Activated CD4-positive, alpha-beta T cell treated with anti-CD3 and anti-CD28 coated beads, Interleukin-2, amount 50 U/mL, for 48 hours (primary cell): ENCODE results near the gene FLAD1.
A peak's percentile ranks its signal among the peaks of the same experiment; 100 is the strongest.

Experiments used
- DNase-seq, 2 experiments: peaks; one replicate each; pipeline ENCODE4 v3.0.0-alpha.2; 2020

Gene FLAD1

DNA sequence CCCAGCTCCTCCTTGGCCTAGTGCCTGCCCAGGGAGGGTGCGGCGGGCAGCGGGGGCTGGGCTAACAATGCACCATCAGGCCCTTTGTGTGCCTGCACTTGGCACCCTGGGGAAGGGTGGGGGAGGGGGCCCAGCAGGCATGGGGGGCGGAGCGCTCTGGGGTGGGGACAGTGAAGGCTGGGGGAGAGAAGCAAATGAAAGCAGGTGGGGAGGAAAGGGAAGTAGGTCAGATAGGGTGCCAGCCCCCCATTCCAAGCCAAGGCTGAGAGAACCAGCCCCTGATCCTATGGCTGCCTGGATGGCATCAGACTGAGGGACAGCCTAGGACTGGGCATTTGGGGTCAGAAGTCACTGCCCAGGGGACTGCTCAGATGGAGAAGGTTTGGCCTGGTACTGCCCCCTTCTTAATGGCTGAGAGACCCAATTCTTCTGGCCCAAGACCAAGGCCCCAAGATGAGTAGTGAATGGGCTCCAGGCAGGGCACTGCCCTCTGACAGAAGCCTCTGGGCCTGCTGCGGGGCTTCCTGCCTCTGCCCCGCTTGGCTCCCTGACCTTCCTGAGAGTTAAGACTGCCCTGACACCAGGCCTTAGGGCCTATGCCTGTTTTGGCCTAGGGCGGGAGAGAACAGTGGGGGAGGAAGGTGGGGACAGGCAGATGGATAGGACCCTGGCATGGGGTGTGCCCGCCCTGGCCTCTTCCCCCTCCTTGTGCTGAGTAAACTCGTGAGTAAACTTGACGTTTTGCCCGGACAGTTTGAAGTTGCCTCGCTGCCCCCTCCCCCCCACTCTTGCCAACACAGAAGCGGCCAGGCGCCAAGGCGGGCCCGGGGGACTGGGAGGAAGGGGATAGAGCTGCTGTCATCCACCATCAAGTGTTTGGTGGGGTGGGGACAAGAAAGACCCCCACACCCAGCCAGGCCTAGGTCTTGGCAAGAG is 22.2 kb downstream of the FLAD1 start:
- DNase-seq, result peak in 1 of 2 experiments; percentile 37

DNA sequence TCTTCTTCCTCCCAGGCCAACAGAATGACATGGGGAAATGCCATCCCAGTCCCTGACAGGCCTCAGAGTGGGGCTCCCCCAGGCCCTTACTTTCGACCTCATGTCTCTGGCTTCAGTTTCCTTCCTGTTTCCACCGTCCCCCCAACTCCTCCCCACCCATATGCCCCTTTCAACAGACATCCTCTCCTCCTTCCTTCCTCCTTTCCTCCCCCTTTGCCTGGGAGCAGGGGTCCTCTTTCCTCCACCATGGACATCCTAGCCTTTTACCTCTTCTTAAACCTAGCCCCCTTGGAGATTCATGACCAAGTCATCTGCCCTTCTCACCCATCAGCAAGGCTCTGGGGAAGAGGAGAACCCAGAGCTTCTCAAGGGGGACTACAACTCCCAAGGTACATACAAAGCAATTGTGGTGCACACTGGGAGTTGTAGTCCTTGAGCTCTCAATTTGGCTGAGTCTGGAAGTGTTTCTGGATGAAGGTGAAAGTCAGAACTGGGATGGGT is 23.5 kb downstream of the FLAD1 start:
- DNase-seq, result peak; percentile 59 to 68

DNA sequence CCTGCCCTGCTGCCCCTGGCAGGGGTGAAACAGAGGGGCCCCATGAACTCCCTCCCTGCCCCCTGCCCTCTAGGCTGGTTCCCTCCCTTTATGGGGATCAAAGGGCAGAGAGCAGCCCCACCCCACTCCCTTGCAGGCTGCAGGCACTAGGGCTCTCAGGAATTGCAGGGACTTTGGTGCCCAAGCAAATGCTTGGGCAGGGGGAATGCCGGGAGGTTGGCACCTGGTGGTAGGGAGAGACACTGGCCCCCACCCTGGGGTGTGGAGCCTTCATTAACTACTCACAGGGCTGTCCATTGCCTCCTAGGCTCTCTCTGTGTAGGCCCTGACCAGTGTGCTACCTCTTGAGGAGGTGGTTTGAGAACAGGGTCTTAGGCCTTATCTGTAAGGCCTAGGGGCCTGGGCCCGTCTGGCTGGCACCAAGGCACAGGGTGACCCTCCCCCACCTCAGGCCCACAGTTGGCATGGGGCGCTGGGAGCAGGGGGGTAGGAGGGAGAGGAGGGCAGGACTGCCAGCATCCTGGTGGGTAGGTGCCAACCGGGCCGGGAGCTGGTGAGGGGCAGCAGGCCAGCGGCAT is 24.2 kb downstream of the FLAD1 start:
- DNase-seq, result no peak

DNA sequence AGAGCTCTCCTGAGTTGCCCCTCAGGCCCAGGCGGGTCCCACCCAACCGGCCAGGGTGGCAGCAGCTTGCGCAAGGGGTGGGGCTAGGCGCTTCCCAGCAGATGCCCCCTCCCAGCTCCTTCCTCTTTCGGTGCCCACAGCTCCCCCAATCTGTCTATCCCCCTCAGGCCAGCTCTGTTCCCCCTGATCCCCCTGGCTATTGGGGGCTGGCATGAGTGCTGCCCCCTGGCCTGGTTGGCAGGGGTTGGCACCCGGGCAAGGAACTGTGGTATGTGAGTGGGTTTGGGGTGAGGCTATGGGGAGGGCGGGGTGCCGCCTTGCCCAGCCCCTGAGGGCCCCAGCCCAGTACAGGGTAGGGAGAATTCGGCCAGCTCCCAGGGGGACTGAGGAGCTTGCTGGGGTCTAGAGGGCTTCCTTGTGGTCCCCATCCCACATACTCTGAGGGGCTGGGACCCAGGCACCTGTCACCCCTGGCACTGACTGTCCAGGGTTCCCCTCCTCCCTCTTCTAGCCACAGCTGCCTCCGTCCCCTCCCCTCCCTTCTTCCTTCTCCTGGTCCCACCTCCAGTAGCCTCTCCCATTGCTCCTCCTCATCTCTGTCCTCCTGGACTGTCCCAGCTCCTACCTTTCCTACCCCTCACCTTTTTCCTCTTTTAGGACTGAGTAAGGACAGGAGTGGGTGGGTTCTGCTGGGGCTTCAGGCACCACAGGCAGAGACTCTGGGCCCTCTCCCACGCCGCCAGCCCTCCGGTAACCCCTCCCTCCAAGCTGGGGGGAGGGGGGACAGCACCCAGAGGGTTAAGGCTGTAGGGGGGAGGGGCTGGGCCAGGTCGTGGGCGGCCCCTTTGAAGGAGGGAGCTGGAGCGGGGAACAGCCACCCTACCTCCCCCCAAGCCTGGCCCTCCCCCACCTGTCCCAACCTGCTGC is 25.1 kb downstream of the FLAD1 start:
- peak; percentile 90 to 93 for DNase-seq

DNA sequence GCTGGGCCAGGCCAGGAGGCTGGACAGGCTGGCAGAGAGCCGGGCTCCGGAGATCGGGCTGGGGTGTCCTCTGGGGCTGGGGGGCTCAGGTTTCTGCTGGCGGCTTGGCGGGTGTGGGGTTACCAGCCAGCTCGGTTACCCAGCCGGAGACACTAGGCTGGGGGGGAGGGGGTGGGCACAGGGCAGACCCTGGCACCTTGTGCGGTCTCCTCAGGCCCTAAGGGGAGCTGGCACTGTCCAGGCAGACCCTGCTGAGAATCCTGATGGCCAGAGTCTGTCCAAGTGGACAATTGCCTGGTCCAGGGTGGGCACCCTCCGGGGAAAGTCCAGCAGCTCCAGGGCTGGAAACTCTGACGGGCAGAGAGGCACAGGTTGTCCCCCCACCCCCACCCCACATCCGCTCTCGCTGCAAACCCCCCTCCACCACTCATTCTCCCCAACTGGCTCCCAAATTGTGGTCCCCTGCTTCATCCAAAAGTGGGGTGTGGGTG is 26.1 kb downstream of the FLAD1 start:
- peak; percentile 56 to 66 for DNase-seq

DNA sequence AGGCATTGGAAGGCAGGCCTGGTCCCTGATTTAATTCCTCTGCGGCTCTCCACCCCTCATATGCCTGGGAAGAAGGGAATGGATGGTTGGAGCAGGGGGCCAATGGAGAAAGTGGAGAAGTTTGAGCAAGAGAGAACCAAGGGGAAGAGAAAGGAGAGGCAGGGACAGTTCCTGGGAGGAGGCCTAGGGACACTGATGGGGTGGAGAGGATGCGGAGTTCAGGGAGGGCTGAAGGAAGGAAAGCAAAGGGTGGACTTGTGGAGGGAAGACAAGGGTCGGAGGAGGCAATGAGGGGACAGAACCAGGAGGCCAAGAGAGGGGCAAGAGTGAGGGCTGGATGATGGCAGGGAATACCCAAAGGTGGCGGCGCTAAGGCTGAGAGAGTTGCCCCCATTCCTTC is 26.6 kb downstream of the FLAD1 start:
- no peak for DNase-seq

DNA sequence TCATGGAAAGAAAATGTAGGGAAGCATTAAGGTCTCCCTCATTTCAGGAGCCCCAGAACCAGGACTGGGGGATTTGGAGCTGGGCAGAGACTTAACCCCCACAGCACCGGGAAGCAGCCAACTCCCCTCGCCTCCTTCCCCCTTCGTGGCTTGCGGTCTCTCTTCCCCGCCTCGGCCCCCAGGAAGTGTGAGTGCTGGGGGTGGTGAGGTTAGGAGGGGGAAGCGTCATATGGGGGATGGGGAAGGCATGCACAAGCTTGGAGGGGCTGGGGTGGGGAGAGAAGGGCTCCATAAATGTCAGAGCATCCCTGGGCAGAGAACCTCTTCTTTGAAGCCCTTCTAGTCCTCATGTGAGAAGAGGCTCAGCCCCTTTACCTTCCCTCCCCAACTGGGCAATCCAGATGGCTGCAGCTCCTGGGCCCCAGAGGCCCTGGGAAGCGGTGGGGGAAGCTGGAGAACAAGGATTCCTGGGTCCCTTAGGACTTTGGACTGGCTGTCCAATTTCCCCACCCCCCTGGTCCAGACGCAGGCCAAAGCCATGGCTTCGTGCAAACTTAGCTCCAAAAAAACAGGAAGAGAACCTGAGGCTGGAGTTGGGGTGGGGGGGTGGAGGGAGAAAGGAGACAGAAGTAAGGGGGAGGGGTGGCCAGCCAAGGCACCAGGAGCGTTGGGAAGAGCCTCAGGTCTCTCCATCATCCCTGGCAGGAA is 27.2 kb downstream of the FLAD1 start:
- peak; percentile 57 to 67 for DNase-seq

DNA sequence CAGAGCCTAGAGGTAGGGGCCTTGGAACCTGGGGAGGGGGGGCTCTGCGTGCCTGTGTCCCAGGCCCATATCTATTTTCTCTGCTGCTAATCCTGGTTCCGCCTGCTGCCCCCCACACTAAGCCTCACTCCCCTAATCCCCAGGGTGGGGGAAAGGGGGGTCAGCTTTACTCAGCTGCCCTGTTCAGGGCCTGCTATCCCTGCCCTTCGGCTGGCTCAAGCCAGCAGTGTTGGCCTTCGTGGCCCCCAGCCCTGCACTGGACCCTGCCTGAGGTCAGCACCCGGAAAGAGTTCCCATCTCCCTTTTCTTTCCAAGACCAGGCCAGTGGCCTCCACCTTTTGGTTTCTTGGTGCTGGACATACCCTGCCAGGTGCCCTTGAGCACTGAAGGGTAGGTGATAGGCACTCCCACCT is 27.9 kb downstream of the FLAD1 start:
- DNase-seq, result no peak

DNA sequence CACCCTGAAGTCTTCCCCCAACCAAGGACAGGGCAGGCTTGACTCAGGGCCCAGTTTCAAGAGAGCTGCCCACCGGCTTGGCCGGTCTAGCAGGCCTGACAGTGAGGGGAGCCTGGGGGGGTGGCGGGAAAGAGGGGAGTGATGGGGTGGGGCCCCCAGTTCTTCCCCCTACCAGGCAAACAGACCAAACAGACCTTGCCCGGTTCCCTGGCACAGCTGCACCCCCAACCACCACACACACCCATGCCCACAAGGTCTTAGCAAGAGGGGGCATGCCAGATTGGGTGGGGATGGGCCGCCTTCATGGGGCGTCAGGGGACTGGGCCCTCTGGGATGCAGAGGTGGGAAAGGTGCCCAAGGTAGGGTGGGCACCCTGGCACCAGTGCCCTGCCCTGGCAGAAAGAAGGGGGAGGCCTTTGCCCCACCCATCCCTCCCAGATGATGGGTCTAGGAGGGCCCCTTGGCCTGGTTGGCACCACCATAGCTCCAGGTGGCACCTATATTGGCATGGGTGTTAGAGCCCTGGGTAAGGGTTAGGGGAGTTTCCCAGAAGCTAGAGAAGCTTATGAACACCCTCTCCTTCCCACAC is 28.4 kb downstream of the FLAD1 start:
- DNase-seq, result no peak

DNA sequence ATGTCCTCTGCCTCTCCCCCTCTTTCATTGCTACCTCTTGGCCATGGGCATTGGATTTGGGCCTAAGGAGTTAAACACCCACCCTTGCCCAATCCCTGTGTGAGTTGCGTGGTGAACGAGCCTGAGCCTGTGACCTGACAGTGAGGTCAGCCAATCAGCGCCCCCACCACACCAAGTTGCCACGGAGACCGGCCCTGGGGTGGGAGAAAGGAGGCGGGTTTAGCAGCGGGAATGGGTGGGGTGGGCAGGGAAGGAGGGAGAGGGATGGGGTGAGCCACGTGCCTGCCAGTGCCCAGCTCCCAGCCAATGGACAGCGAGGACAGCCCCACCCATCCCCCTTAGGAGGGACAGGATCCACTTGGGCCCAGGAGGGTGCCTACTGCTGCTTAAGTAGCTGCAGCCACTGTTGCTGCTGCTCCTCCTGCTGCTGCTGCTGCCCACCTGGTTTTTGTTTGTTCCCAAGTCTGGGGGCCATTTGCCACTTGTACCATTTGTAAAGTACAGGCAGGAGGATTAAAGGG is 28.9 kb downstream of the FLAD1 start:
- peak; percentile 61 to 69 for DNase-seq

DNA sequence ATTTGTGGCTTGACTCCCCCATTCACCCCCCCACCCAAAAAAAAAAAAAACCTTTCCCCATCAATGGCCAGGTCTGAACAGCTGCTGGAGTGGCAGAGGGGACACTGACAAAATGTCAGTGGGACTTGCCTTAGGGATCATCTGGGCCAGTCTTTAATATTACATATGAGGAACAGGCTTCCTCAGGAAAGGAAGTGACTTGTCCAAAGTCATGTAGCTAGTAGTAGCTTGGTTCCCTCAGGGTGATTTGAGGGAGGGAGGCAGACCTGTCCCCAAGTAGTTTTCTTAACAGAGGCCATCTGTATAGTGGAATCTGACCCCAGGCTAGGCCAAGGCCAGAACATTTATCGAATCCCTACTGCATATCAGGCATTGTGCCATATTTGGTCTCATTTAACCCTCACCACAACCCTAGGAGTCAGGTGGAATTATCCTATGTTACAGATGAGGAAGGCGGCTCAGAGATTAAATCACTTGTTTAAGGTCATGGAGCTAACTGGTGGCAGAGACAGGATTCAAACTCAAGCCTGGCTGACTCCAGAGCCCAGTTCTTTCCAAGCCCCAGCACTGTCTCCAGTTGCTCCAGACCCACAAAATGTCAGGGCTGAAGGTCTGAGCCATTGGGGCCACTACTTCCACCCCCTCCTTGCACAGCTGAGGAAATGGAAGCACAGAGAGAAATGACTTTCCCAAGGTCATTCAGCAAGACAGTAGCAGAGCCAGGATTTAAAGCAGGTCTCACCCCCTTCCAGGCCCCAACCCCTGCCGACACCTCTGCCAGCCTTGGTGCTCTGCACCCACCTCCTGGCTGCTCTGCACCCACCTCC is 29.8 kb downstream of the FLAD1 start:
- DNase-seq, result peak in 1 of 2 experiments; percentile 15

DNA sequence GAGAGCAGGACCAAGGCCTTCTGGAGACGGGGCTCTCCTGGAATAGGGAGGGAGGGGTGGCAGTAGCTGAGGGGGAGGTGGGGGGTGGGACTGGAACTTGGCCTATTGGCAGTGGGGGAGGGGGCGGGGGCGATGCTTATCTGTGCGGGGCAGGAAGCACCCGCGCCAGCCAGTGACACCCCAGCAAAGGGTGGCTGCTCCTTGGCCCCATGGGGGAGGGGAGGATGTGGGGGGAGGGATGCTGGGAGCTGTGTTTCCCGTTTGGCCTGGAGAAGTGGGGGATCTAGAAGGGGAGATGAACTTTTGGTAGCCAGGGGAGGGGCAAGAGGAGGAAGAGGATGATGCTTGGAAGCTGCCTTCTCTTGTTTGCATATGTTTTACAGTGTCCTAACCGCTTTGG is 30.5 kb downstream of the FLAD1 start:
- peak in 1 of 2 experiments; percentile 25 for DNase-seq

DNA sequence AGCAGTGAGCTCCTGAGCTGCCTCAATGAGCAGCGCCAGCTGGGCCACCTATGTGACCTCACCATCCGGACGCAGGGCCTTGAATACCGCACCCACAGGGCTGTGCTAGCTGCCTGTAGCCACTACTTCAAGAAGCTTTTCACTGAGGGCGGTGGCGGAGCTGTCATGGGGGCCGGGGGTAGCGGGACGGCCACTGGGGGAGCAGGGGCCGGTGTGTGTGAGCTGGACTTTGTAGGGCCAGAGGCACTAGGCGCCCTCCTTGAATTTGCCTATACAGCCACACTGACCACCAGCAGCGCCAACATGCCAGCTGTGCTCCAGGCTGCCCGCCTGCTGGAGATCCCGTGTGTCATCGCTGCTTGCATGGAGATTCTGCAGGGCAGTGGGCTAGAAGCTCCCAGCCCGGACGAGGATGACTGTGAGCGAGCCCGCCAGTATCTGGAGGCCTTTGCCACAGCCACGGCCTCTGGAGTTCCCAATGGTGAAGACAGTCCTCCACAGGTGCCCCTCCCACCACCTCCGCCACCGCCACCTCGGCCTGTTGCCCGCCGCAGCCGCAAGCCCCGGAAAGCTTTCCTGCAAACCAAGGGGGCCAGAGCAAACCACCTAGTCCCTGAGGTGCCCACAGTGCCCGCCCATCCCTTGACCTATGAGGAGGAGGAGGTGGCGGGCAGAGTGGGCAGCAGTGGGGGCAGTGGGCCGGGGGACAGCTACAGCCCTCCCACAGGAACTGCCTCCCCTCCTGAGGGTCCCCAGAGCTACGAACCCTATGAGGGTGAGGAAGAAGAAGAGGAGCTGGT is 31.8 kb downstream of the FLAD1 start:
- DNase-seq, result no peak

DNA sequence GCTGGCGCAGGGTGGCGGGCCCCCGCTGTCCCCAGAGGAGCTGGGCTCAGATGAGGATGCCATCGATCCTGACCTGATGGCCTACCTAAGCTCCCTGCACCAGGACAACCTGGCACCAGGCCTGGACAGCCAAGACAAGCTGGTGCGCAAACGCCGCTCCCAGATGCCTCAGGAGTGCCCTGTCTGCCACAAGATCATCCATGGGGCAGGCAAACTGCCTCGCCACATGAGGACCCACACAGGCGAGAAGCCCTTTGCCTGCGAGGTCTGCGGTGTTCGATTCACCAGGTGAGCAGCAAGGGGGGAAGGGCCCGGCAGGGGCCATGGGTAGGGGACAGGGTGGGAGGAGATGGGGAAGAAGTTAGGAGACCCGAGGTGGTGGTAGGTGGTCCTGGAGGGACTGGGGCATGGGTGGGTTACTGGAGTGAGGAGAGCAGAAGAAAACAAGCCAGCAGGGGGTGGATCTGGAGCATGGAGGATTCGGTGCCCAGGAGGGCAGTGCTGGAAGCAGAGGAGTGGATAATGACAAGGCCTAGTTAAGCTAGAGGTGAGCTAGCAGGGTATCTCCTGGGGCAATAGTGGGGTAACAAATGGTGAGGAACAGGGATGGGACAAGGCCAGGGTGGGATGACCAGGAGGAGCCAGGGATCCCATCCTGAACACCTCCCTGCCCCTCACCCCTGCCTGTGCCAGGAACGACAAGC is 32.5 kb downstream of the FLAD1 start:
- peak in 1 of 2 experiments; percentile 12 for DNase-seq

DNA sequence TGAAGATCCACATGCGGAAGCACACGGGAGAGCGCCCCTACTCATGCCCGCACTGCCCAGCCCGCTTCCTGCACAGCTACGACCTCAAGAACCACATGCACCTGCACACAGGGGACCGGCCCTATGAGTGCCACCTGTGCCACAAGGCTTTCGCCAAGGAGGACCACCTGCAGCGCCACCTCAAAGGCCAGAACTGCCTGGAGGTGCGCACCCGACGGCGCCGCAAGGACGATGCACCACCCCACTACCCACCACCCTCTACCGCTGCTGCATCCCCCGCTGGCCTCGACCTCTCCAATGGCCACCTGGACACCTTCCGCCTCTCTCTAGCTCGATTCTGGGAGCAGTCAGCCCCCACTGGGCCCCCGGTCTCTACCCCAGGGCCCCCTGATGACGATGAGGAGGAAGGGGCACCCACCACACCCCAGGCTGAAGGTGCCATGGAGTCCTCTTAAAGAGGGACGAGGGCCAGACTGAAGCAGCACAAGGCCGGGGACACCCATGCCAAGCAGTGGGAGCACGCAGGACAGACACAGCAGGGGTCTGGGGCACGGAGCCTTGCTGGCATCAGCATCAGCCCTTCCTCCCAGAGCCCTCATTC is 33.2 kb downstream of the FLAD1 start:
- DNase-seq, result peak in 1 of 2 experiments; percentile 28

DNA sequence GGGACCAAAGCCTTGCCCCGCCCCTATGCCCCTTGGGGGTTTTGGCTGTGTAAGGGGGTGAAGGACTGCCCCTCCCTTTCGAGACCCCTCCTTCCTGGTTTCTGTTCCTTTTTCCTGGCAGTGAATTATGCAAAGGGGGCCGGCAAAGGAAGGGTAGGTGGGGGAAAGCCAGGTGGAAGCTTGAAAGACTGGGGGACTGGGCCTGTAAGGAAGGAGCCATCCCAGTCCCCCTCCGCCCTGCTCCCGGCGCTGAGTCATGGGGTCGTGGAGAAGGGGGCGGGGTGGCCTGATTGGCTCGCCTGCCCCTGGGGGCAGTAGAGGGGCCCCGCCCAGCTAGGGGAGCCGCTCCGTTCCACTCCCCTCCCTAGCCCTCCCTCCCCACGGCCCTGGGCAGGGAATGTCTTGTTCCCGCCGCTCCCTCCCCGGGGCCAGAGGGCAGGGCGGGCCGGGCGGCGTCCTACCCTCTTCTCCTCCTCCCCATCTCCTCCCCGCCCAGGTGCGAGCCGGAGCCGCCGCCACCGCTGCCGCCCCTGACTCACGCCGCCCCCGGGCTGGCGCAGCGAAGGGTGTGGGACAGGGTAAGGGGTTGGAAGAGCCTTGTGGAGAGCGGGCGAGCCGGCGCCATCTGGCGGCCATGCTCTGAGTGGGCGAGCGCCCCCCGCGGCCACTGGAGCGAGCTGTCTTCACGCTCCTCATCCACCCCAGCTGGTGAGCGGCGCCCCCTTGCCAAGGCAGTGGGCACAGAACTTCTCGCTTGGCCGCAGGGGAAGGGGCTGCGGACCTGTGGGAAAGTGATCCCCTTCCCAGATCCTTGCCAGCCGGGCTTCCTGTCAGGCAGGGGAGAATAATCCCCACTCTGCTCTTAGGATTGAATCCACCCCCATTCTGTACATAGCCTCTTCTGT is 34.1 kb downstream of the FLAD1 start:
- peak; percentile 92 to 94 for DNase-seq

DNA sequence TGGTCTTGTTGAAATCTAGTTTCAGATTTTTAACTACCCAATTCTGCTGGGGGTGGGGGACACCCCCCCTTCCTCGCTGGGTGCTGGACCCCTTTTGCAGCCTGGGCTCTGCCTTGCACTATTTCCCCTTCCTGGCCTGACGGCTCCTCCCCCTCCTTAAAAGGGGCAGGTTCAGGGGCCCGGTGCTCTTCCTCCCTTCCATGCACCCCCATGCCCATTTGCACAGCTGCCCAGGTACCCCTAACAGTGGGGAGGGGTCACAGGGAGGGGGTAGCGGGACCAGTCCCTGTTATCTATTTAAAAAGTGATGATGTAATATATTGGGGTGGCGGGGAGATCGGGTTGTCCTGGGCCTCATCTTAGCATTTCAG is 34.8 kb downstream of the FLAD1 start:
- peak in 1 of 2 experiments; percentile 16 for DNase-seq
